HCT116 (cell line): ENCODE data around the gene KCNMB1. TPM values are rescaled to one million over a fixed set of nuclear protein-coding genes. Genes with fewer than 3 reads are reported as not detected.

ENCODE experiments used
- ATAC-seq: fragments of 200-7000 bp; cut with Tn5 transposase; 2 replicates; pipeline ENCODE4 v1.9.1; 2020; ENCODE audit warnings: mild to moderate bottlenecking, moderate library complexity
- BruUV-seq: library from RNA; stranded (reverse); fragments of 400-500 nt; replicated peaks from 2 replicates; lab custom pipeline; 2021; lab: Mats Ljungman, UMichigan
- CTCF ChIA-PET: fragments of 300-600 bp; sonication (Branson Sonifier 250); formaldehyde crosslinking; loops from one replicate; lab custom pipeline; 2021; ENCODE audit warnings: antibody characterized with exemption; lab: Charles Lee
- POLR2A ChIA-PET: fragments of 300-600, 350-600 bp; sonication (Branson Sonifier 250); formaldehyde crosslinking; loops from one replicate; lab custom pipeline; 2021; ENCODE audit warnings: antibody characterized with exemption; lab: Charles Lee
- RAD21 ChIA-PET, 2 experiments: fragments of 300-600 bp; sonication (Branson Sonifier 250); formaldehyde crosslinking; loops; one replicate each; lab custom pipeline; 2023; ENCODE audit warnings: low total read pairs in 2 of 2; ENCODE audit not compliant: uncharacterized antibody in 2 of 2, unreplicated experiment in 2 of 2, low non-redundant PET in 1 of 2; lab: Charles Lee
- DNase-seq: peaks from one replicate; pipeline ENCODE4 v3.0.0-alpha.2; 2010; ENCODE audit warnings: low read depth, low spot score
- H2AFZ ChIP-seq: fragments of 200-600 bp; shearing (Covaris generic), sonication (generic); 2 replicates; pipeline ENCODE4 v1.6.1; 2017; ENCODE audit warnings: low read depth, mixed run types, mixed read lengths, antibody characterized with exemption, low read length; ENCODE audit not compliant: poor library complexity, severe bottlenecking
- H3K27ac ChIP-seq: 2 replicates; pipeline ENCODE4 v1.5.1; 2012; ENCODE audit warnings: low read depth, low read length
- H3K27me3 ChIP-seq: fragments of 200-600 bp; sonication (generic); 2 replicates; pipeline ENCODE4 v1.6.1; 2016; ENCODE audit warnings: mixed run types, low read length, mixed read lengths; ENCODE audit not compliant: insufficient read depth
- H3K36me3 ChIP-seq, 2 experiments: fragments of 200-500 bp in 1 of 2; fragments of 200-600 bp in 1 of 2; sonication (Bioruptor generic) in 1 of 2; sonication (generic) in 1 of 2; 2 replicates each; pipeline versions ENCODE4 v1.5.1 to v1.6.1; 2014 to 2016; ENCODE audit warnings: low read length in 2 of 2, inconsistent platforms in 1 of 2, mixed read lengths in 1 of 2, mixed run types in 1 of 2; ENCODE audit not compliant: insufficient read depth in 2 of 2, control insufficient read depth in 1 of 2
- H3K4me1 ChIP-seq, 2 experiments: fragments of 200-600 bp in 1 of 2; sonication (generic) in 1 of 2; 2 replicates each; pipeline versions ENCODE4 v1.5.1 to v1.6.1; 2012 to 2017; ENCODE audit warnings: low read length in 2 of 2, inconsistent platforms in 1 of 2, mild to moderate bottlenecking in 1 of 2, mixed read lengths in 1 of 2, mixed run types in 1 of 2, moderate library complexity in 1 of 2; ENCODE audit not compliant: insufficient read depth in 2 of 2, control insufficient read depth in 1 of 2
- H3K4me2 ChIP-seq: fragments of 200-600 bp; sonication (generic); 2 replicates; pipeline ENCODE4 v1.6.1; 2017; ENCODE audit warnings: mixed run types, low read length, mixed read lengths
- H3K4me3 ChIP-seq, 2 experiments: fragments of 200-600 bp in 1 of 2; sonication (generic) in 1 of 2; replicated peaks in 1 of 2; 2 replicates each; pipeline ENCODE4 v1.5.1; 2011 to 2016; ENCODE audit warnings: low read length in 2 of 2, control low read depth in 1 of 2, low read depth in 1 of 2, mild to moderate bottlenecking in 1 of 2, mixed read lengths in 1 of 2, mixed run types in 1 of 2
- H3K79me2 ChIP-seq: fragments of 200-600 bp; sonication (generic); 2 replicates; pipeline ENCODE4 v1.6.1; 2017; ENCODE audit warnings: mild to moderate bottlenecking, mixed run types, low read length, moderate library complexity, mixed read lengths; ENCODE audit not compliant: insufficient read depth
- H3K9ac ChIP-seq: fragments of 200-600 bp; sonication (generic); 2 replicates; pipeline ENCODE4 v1.6.1; 2016; ENCODE audit warnings: low read length, mixed read lengths
- H3K9me2 ChIP-seq: fragments of 200-600 bp; sonication (generic), shearing (Covaris generic); 2 replicates; pipeline ENCODE4 v1.6.1; 2017; ENCODE audit warnings: mixed run types, mild to moderate bottlenecking, moderate library complexity; ENCODE audit not compliant: insufficient read depth
- H3K9me3 ChIP-seq, 2 experiments: fragments of 200-500 bp in 1 of 2; fragments of 200-600 bp in 1 of 2; sonication (Bioruptor generic) in 1 of 2; sonication (generic) in 1 of 2; 2 replicates each; pipeline ENCODE4 v1.6.1; 2014 to 2017; ENCODE audit warnings: low read length in 2 of 2, mixed read lengths in 2 of 2, inconsistent platforms in 1 of 2, low read depth in 1 of 2, mild to moderate bottlenecking in 1 of 2, mixed run types in 1 of 2, moderate library complexity in 1 of 2; ENCODE audit not compliant: control insufficient read depth in 1 of 2, insufficient read depth in 1 of 2
- H4K20me1 ChIP-seq: fragments of 200-600 bp; sonication (generic), shearing (Covaris generic); 2 replicates; pipeline ENCODE4 v1.6.1; 2017; ENCODE audit warnings: mixed run types, mild to moderate bottlenecking, moderate library complexity; ENCODE audit not compliant: insufficient read depth
- ATF3 ChIP-seq: IDR thresholded peaks from 2 replicates; pipeline ENCODE4 v1.6.1; 2012
- CBX3 ChIP-seq: IDR thresholded peaks from 2 replicates; pipeline ENCODE4 v1.6.1; 2012; ENCODE audit warnings: low read depth
- CEBPB ChIP-seq: IDR thresholded peaks from 2 replicates; pipeline ENCODE4 v1.6.1; 2012; ENCODE audit warnings: low read depth
- CTCF ChIP-seq, 3 experiments: fragments of 200-600 bp in 1 of 3; sonication (generic) in 1 of 3; IDR thresholded peaks in 2 of 3; conservative IDR thresholded peaks in 1 of 3; 2 replicates each; pipeline ENCODE4 v1.5.1; 2012 to 2017; ENCODE audit warnings: low read depth in 2 of 3, low read length in 2 of 3, antibody characterized with exemption in 1 of 3, borderline replicate concordance in 1 of 3, control low read depth in 1 of 3, mild to moderate bottlenecking in 1 of 3, mixed read lengths in 1 of 3, mixed run types in 1 of 3, moderate library complexity in 1 of 3; ENCODE audit not compliant: insufficient read depth in 1 of 3
- ELF1 ChIP-seq: IDR thresholded peaks from 2 replicates; pipeline ENCODE4 v1.6.1; 2012; ENCODE audit warnings: low read depth, borderline replicate concordance
- EZH2 ChIP-seq: fragments of 200-600 bp; sonication (generic); IDR thresholded peaks from 2 replicates; pipeline ENCODE4 v1.6.1; 2017; ENCODE audit warnings: antibody characterized with exemption, mixed run types
- FOSL1 ChIP-seq: IDR thresholded peaks from 2 replicates; pipeline ENCODE4 v1.6.1; 2012; ENCODE audit warnings: low read depth
- JUND ChIP-seq: IDR thresholded peaks from 2 replicates; pipeline ENCODE4 v1.6.1; 2012
- MAX ChIP-seq: IDR thresholded peaks from 2 replicates; pipeline ENCODE4 v1.6.1; 2012
- POLR2AphosphoS5 ChIP-seq: IDR thresholded peaks from 2 replicates; pipeline ENCODE4 v1.6.1; 2011; ENCODE audit warnings: mild to moderate bottlenecking, low read depth, low read length, moderate library complexity
- SIN3A ChIP-seq: IDR thresholded peaks from 2 replicates; pipeline ENCODE4 v1.6.1; 2012; ENCODE audit warnings: low read depth
- SP1 ChIP-seq: IDR thresholded peaks from 2 replicates; pipeline ENCODE4 v1.6.1; 2012; ENCODE audit warnings: low read depth
- SRF ChIP-seq: IDR thresholded peaks from 2 replicates; pipeline ENCODE4 v1.6.1; 2012; ENCODE audit warnings: low read depth
- TCF7L2 ChIP-seq: IDR thresholded peaks from 2 replicates; pipeline ENCODE4 v1.7.0; 2011; ENCODE audit warnings: borderline replicate concordance, inconsistent platforms; ENCODE audit not compliant: insufficient read depth, insufficient read length; ENCODE audit errors: extremely low read depth
- ZBTB33 ChIP-seq: IDR thresholded peaks from 2 replicates; pipeline ENCODE4 v1.6.1; 2011; ENCODE audit warnings: mild to moderate bottlenecking, low read length, moderate library complexity; ENCODE audit not compliant: insufficient replicate concordance; ENCODE audit errors: extremely low read depth
- ZFX ChIP-seq: fragments of 450-650 bp; IDR thresholded peaks from 2 replicates; pipeline ENCODE4 v1.6.1; 2017
- intact Hi-C: fragments of 100-400 bp; cut with micrococcal nuclease; formaldehyde crosslinking; loops from 2 replicates; pipeline ENCODE4 v1.10.0; 2022
- total RNA-seq: library from RNA; stranded (reverse); gene quantifications from one replicate; pipeline ENCODE4 v1.2.1, GENCODE V29; 2021; ENCODE audit not compliant: unreplicated experiment

The KCNMB1 gene
- total RNA-seq, 1 experiment from 2014 or later: not detected

- H3K9me2 ChIP-seq: no peaks in the 10 kb centered on the region
- H3K27ac ChIP-seq: no peak overlapping the region
- no TSS peak for BruUV-seq
- ChIA-PET CTCF (no interaction called here), POLR2A (no interaction called here), RAD21 (no interaction called here)
- no peak overlapping the region for H3K9ac ChIP-seq
- H3K4me1 ChIP-seq: no peaks in the 10 kb centered on the region
- intact Hi-C loops: no loop called here
- DNase-seq (no peak), ATAC-seq (no peak)
- no peak overlapping the region for H2AFZ ChIP-seq
- no peak overlapping the region for H3K4me3 ChIP-seq
- H3K27me3 ChIP-seq: peaks cover 74% of the 10 kb centered on the region
- H3K79me2 ChIP-seq: no peaks in the 10 kb centered on the region
- TF ChIP-seq MAX: no peak
- no peak for TF ChIP-seq CTCF (IDR thresholded peaks at IDR 0.05 in 2 of 3, conservative IDR thresholded peaks at IDR 0.05 in 1 of 3; ENCODE audit: borderline replicate concordance in 1 of 3, insufficient read depth in 1 of 3, low read depth in 2 of 3, low read length in 2 of 3)
- no peak for TF ChIP-seq TCF7L2
- no peak for TF ChIP-seq ELF1
- no peak for TF ChIP-seq SP1
- no peak for TF ChIP-seq EZH2
- TF ChIP-seq ATF3: no peak
- TF ChIP-seq JUND: no peak
- TF ChIP-seq SRF: no peak
- no peak for TF ChIP-seq POLR2AphosphoS5
- TF ChIP-seq CBX3: no peak
- no peak for TF ChIP-seq CEBPB
- no peak for TF ChIP-seq SIN3A
- TF ChIP-seq FOSL1: no peak
- no peak for TF ChIP-seq ZFX
- no peak for TF ChIP-seq ZBTB33
- H3K9me3 ChIP-seq: no peaks in the 10 kb centered on the region
- H3K4me2 ChIP-seq: no peak overlapping the region
- H3K36me3 ChIP-seq: no peaks in the 10 kb centered on the region
- H4K20me1 ChIP-seq: no peaks in the 10 kb centered on the region
Measured at GRCh38 chr5:170390472-170390871, 1.3 kb upstream of the KCNMB1 start.
